ENCODE results near the gene C2orf49.

GRCh38 chr2:105307962-105308361 is 29.4 kb upstream of the C2orf49 start:
- no peak for TF ChIP-seq CTCF (IDR thresholded peaks at IDR 0.05; ENCODE audit: poor library complexity)
- no peak for TF ChIP-seq EZH2 (IDR thresholded peaks at IDR 0.05; ENCODE audit: borderline replicate concordance)
- TF ChIP-seq EZH2phosphoT487 (IDR thresholded peaks at IDR 0.05; ENCODE audit: low read depth, severe bottlenecking, unreplicated experiment): no peak

Data from hepatocyte (in vitro differentiated cells).